Activated T-cell treated with anti-CD3 and anti-CD28 coated beads, Interleukin-2, amount 50 U/mL, for 72 hours (primary cell): ENCODE results near the gene RGS6. TPM values are rescaled to one million over a fixed set of nuclear protein-coding genes. Genes with fewer than 3 reads are reported as not detected.

Source experiments
- ATAC-seq, 2 donors: fragments of 150-1000 bp; cut with Tn5 transposase; replicated peaks in 1 of 2; 2 replicates each; pipeline ENCODE4 v1.10.0; 2021; ENCODE audit warnings: moderate library complexity in 2 of 2, mild to moderate bottlenecking in 1 of 2
- DNase-seq, 2 donors: peaks; one replicate each; pipeline ENCODE4 v3.0.0; 2021 to 2022; ENCODE audit warnings: mixed read lengths in 1 of 2
- H3K27ac Mint-ChIP-seq: one replicate; pipeline ENCODE4 v1.8.0; 2022; ENCODE audit warnings: mild to moderate bottlenecking, moderate library complexity, mixed read lengths
- H3K27me3 Mint-ChIP-seq: one replicate; pipeline ENCODE4 v1.8.0; 2022; ENCODE audit warnings: low read depth, mixed read lengths
- H3K36me3 Mint-ChIP-seq, 2 donors: one replicate each; pipeline ENCODE4 v1.8.0; 2022; ENCODE audit warnings: mixed read lengths in 2 of 2, mild to moderate bottlenecking in 1 of 2; ENCODE audit not compliant: insufficient read depth in 2 of 2
- H3K4me1 Mint-ChIP-seq: one replicate; pipeline ENCODE4 v1.8.0; 2022; ENCODE audit warnings: low read depth, mixed read lengths
- H3K4me3 Mint-ChIP-seq, 2 donors: one replicate each; pipeline ENCODE4 v1.8.0; 2022; ENCODE audit warnings: mild to moderate bottlenecking in 2 of 2, mixed read lengths in 2 of 2, moderate library complexity in 2 of 2
- H3K9me3 Mint-ChIP-seq, 2 donors: one replicate each; pipeline ENCODE4 v1.8.0; 2022; ENCODE audit warnings: mixed read lengths in 2 of 2
- total RNA-seq, 2 donors: library from RNA; stranded (reverse); gene quantifications; one replicate each; pipeline ENCODE4 v1.2.3, GENCODE V29; 2022

RGS6 gene
- total RNA-seq, 2 donors from 2014 or later, result 2.2 to 2.5 TPM

- no peaks in the 10 kb centered on the region for H3K36me3 Mint-ChIP-seq
- peaks cover 16% of the 10 kb centered on the region for H3K27me3 Mint-ChIP-seq
- ATAC-seq, result no peak
- DNase-seq, result no peak
- H3K4me1 Mint-ChIP-seq, result no peaks in the 10 kb centered on the region
- H3K4me3 Mint-ChIP-seq, result no peak overlapping the region
- no peaks in the 10 kb centered on the region for H3K9me3 Mint-ChIP-seq
- no peak overlapping the region for H3K27ac Mint-ChIP-seq
These were observed 569.2 kb downstream of the RGS6 start for GRCh38 chr14:72501439-72501838.

- Mint-ChIP-seq H3K27ac (no peak overlapping the region), H3K9me3 (no peaks in the 10 kb centered on the region), H3K36me3 (no peaks in the 10 kb centered on the region), H3K4me3 (no peak overlapping the region), H3K27me3 (peaks cover 16% of the 10 kb centered on the region), H3K4me1 (no peaks in the 10 kb centered on the region)
- DNase-seq (no peak), ATAC-seq (no peak)
These were observed 571.0 kb downstream of the RGS6 start for GRCh38 chr14:72503271-72503670.

GRCh38 chr14:72503696-72504368 lies 571.6 kb downstream of the RGS6 start:
- ATAC-seq (no peak), DNase-seq (no peak)
- no peaks in the 10 kb centered on the region for H3K9me3 Mint-ChIP-seq
- no peak overlapping the region for H3K4me3 Mint-ChIP-seq
- no peaks in the 10 kb centered on the region for H3K4me1 Mint-ChIP-seq
- H3K36me3 Mint-ChIP-seq, result no peaks in the 10 kb centered on the region
- no peak overlapping the region for H3K27ac Mint-ChIP-seq
- H3K27me3 Mint-ChIP-seq, result peaks cover 16% of the 10 kb centered on the region

GRCh38 chr14:72510566-72510965 lies 578.3 kb downstream of the RGS6 start:
- no peaks in the 10 kb centered on the region for H3K9me3 Mint-ChIP-seq
- no peak for DNase-seq
- H3K36me3 Mint-ChIP-seq, result no peaks in the 10 kb centered on the region
- peaks cover 13% of the 10 kb centered on the region for H3K27me3 Mint-ChIP-seq
- H3K4me1 Mint-ChIP-seq, result peaks cover 6% of the 10 kb centered on the region
- H3K4me3 Mint-ChIP-seq, result no peak overlapping the region
- H3K27ac Mint-ChIP-seq, result no peak overlapping the region
- ATAC-seq, result no peak

GRCh38 chr14:72512281-72512680 lies 580.1 kb downstream of the RGS6 start:
- H3K9me3 Mint-ChIP-seq, result no peaks in the 10 kb centered on the region
- peaks cover 12% of the 10 kb centered on the region for H3K4me1 Mint-ChIP-seq
- peaks cover 16% of the 10 kb centered on the region for H3K27me3 Mint-ChIP-seq
- ATAC-seq, result no peak
- no peak for DNase-seq
- H3K4me3 Mint-ChIP-seq, result no peak overlapping the region
- no peak overlapping the region for H3K27ac Mint-ChIP-seq
- H3K36me3 Mint-ChIP-seq, result no peaks in the 10 kb centered on the region

- ATAC-seq (no peak), DNase-seq (no peak)
- Mint-ChIP-seq H3K27me3 (peaks cover 20% of the 10 kb centered on the region), H3K4me1 (peaks cover 18% of the 10 kb centered on the region), H3K36me3 (no peaks in the 10 kb centered on the region), H3K4me3 (no peak overlapping the region), H3K9me3 (no peaks in the 10 kb centered on the region), H3K27ac (no peak overlapping the region)
These were observed 580.7 kb downstream of the RGS6 start for GRCh38 chr14:72512925-72513324.

GRCh38 chr14:72513346-72513745 lies 581.1 kb downstream of the RGS6 start:
- Mint-ChIP-seq H3K27ac (no peak overlapping the region), H3K9me3 (no peaks in the 10 kb centered on the region), H3K36me3 (no peaks in the 10 kb centered on the region), H3K4me3 (no peak overlapping the region), H3K4me1 (peaks cover 22% of the 10 kb centered on the region), H3K27me3 (peaks cover 20% of the 10 kb centered on the region)
- no peak for DNase-seq
- ATAC-seq, result no peak

GRCh38 chr14:72513965-72514659 lies 581.9 kb downstream of the RGS6 start:
- peaks cover 30% of the 10 kb centered on the region for H3K4me1 Mint-ChIP-seq
- no peak overlapping the region for H3K4me3 Mint-ChIP-seq
- no peaks in the 10 kb centered on the region for H3K9me3 Mint-ChIP-seq
- no peaks in the 10 kb centered on the region for H3K36me3 Mint-ChIP-seq
- peaks cover 20% of the 10 kb centered on the region for H3K27me3 Mint-ChIP-seq
- no peak for DNase-seq
- no peak for ATAC-seq
- no peak overlapping the region for H3K27ac Mint-ChIP-seq

GRCh38 chr14:72514660-72515025 lies 582.4 kb downstream of the RGS6 start:
- H3K36me3 Mint-ChIP-seq, result peaks cover under 1 to 1% of the 10 kb centered on the region in 2 donors
- peaks cover 20% of the 10 kb centered on the region for H3K27me3 Mint-ChIP-seq
- no peak for DNase-seq
- peaks cover 35% of the 10 kb centered on the region for H3K4me1 Mint-ChIP-seq
- no peak for ATAC-seq
- peaks cover 0 to 4% of the 10 kb centered on the region in 2 donors for H3K9me3 Mint-ChIP-seq
- no peak overlapping the region for H3K27ac Mint-ChIP-seq
- H3K4me3 Mint-ChIP-seq, result no peak overlapping the region

- DNase-seq (no peak), ATAC-seq (no peak)
These were observed 583.8 kb downstream of the RGS6 start for GRCh38 chr14:72515779-72516770.

GRCh38 chr14:72516936-72517700 lies 584.9 kb downstream of the RGS6 start:
- Mint-ChIP-seq H3K4me3 (no peak overlapping the region), H3K4me1 (peaks cover 56% of the 10 kb centered on the region), H3K9me3 (peaks cover 3 to 4% of the 10 kb centered on the region in 2 donors), H3K27ac (no peak overlapping the region), H3K27me3 (peaks cover 21% of the 10 kb centered on the region), H3K36me3 (peaks cover 7 to 8% of the 10 kb centered on the region in 2 donors)
- ATAC-seq, result peak in 1 of 2 donors; percentile 15
- DNase-seq, result peak; percentile 69 to 74

More at GRCh38 chr14:72515779-72516770, 583.8 kb downstream of the RGS6 start:
- peaks cover 3 to 4% of the 10 kb centered on the region in 2 donors for H3K9me3 Mint-ChIP-seq
- H3K27me3 Mint-ChIP-seq, result peaks cover 20% of the 10 kb centered on the region
- no peak overlapping the region for H3K27ac Mint-ChIP-seq
- H3K4me1 Mint-ChIP-seq, result peaks cover 50% of the 10 kb centered on the region
- H3K4me3 Mint-ChIP-seq, result no peak overlapping the region
- peaks cover 6 to 7% of the 10 kb centered on the region in 2 donors for H3K36me3 Mint-ChIP-seq

GRCh38 chr14:72517736-72518135 lies 585.5 kb downstream of the RGS6 start:
- Mint-ChIP-seq H3K27ac (no peak overlapping the region), H3K36me3 (peaks cover 8 to 9% of the 10 kb centered on the region in 2 donors), H3K27me3 (peaks cover 21% of the 10 kb centered on the region), H3K4me3 (no peak overlapping the region), H3K9me3 (peaks cover 3 to 4% of the 10 kb centered on the region in 2 donors), H3K4me1 (peaks cover 56% of the 10 kb centered on the region)
- DNase-seq, result no peak
- ATAC-seq, result no peak
